Stimulated activated CD4-positive, alpha-beta T cell treated with anti-CD3 and anti-CD28 coated beads, Interleukin-12 subunit alpha, Interleukin-12 subunit beta, amount 100 ng/mL, for 48 hours (primary cell): ENCODE data around the gene KIF19.
"Not testable (repeated sequence)": the region's sequence is repeated elsewhere in the genome, so short reads cannot be mapped to it uniquely, and the experiment has no call there.

Source experiments
- DNase-seq, 3 donors: peaks; one replicate each; pipeline ENCODE4 v3.0.0-alpha.2; 2020; ENCODE audit warnings: low read depth in 2 of 3, low spot score in 1 of 3

KIF19 gene, protein sequence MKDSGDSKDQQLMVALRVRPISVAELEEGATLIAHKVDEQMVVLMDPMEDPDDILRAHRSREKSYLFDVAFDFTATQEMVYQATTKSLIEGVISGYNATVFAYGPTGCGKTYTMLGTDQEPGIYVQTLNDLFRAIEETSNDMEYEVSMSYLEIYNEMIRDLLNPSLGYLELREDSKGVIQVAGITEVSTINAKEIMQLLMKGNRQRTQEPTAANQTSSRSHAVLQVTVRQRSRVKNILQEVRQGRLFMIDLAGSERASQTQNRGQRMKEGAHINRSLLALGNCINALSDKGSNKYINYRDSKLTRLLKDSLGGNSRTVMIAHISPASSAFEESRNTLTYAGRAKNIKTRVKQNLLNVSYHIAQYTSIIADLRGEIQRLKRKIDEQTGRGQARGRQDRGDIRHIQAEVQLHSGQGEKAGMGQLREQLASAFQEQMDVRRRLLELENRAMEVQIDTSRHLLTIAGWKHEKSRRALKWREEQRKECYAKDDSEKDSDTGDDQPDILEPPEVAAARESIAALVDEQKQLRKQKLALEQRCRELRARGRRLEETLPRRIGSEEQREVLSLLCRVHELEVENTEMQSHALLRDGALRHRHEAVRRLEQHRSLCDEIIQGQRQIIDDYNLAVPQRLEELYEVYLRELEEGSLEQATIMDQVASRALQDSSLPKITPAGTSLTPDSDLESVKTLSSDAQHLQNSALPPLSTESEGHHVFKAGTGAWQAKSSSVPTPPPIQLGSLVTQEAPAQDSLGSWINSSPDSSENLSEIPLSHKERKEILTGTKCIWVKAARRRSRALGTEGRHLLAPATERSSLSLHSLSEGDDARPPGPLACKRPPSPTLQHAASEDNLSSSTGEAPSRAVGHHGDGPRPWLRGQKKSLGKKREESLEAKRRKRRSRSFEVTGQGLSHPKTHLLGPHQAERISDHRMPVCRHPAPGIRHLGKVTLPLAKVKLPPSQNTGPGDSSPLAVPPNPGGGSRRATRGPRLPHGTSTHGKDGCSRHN

DNA sequence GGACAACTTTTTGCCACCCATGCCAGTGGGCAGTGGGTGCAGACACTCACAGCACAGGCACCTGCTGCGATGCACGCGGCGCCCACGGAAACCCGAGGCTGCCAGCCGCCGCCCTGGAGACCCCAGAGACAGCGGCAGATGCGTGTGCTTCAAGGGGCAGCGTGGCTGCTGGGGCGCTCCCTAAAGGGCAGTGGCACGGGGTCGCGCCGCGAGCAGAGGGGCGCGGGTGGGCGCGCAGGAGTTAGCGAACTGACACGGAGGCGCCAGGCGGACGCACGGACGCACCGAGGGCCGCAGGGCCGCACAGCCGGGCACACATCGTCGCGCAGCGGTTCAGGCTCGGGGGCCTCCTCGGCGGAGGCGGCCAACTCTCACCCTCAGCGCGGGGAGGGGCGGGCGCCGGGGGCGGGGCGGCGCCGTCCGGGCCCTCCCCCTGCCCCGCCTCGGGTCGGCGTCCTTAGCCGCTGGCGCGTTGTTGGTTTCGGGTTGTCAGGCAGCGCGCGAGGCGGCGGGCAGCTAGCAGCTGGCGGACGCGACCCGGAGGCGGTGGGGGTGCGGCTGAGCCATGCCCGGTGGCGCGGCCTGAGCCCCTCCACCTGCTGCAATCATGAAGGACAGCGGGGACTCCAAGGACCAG lies at the start of gene KIF19:
KIF19 (plus strand) TSS at position 484 of the 637 bp plus-strand sequence; CDS start at position 608, 124 bp downstream.
- peak; percentile 8 to 50 (median 35) for DNase-seq

DNA sequence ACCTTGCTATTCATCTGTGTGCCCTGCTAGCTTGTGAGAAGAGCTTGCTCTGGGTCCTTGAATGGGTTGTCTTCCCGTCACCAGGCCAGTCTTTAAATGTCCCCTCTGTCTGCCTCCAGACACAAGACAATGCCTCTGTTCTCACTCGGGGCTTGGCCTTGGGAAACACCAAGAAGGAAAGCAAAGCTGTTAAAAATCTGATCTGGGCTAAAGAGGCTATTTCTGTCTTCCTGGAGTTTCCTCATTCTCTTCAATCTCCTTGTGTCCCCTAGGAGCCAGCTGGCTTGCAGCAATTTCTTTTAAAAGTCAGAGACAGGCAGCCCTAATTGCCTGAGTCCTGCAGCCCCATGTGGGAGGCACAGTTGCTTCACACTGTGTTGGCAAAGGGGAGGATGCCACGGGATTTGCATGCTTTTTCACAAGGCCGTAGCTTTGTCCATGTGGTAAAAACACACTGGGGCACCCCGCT lies 49.5 kb upstream of the KIF19 start:
- DNase-seq = no peak

DNA sequence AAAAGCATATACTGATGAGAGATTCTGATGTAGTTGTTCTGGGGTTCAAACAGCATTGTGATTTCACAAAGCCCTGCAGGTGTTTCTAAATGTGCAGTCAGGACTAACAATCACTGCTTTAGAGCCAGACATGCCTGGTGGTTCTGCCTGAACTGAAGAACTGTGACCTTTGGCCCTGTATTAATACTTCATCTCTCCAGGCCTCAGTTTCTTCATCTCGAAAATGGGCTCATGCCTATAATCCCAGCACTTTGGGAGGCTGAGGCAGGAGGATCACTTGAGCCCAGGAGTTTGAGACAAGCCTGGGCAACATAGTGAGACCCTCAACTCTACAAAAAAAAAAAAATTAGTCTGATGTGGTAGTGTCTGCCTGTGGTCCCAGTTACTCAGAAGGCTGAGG lies 48.1 kb upstream of the KIF19 start:
- no peak for DNase-seq

DNA sequence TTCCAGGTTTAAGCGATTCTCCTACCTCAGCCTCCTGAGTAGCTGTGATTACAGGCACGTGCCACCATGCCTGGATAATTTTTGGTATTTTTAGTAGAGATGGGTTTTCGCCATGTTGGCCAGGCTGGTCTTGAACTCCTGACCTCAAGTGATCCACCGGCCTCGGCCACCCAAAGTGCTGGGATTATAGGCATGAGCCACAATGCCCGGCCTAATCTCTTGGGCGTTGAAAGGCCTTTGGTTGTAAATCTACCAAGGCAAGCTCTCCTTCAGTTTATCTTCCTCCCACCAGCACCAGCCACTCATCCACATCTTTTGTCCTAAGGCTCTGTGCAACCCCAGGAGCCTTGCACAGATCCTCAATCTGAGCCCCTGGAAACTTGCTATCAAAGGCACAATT lies 46.4 kb upstream of the KIF19 start:
- not testable (repeated sequence) for DNase-seq

DNA sequence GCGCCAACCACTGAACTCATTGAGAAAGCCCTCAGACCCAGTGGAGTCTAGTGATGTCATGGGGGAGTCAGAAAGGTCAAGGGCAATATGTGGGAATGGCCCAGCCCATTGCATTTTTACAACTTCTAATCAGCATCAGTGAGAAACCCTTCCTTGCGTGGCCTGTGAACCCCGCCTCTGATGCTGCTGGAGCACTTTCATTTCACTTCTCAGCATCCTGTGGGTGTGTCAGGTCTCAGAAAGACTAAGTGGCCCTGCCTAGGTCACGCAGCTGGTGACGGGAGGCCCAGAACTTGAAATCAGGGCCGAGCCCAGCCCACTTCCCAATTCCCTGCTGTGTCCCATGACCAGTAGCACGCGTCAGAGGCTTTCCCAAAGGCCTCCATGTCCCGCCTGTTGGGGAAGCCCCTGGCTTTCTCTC lies 45.9 kb upstream of the KIF19 start:
- peak; percentile 40 to 53 (median 50) for DNase-seq

DNA sequence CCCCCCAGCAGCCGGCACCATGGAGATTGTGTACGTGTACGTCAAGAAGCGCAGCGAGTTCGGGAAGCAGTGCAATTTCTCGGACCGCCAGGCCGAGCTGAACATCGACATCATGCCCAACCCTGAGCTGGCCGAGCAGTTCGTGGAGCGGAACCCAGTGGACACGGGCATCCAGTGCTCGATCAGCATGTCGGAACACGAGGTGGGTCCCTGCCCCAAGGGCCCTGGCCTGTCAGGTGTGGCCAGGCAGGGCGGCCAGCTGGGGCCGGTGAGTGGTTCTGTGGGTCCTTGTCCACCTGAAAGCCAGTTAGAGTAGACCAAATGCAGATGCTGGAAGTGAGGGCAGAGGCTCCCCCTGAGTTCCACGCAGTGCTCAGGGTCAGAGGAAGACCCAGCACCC lies 44.2 kb upstream of the KIF19 start:
- DNase-seq = no peak

DNA sequence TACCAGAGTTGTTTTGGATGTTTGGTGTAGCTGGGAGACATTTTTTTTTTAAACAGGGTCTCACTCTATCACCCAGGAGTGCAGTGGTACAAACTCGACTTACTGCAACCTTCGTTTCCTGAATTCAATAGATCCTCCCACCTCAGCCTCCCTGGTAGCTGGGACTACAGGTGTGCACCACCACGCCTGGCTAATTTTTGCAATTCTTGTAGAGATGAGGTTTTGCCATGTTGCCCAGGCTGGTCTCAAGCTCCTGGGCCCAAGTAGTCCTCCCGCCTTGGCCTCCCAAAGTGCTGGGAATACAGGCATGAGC lies 43.8 kb upstream of the KIF19 start:
- DNase-seq = not testable (repeated sequence)

DNA sequence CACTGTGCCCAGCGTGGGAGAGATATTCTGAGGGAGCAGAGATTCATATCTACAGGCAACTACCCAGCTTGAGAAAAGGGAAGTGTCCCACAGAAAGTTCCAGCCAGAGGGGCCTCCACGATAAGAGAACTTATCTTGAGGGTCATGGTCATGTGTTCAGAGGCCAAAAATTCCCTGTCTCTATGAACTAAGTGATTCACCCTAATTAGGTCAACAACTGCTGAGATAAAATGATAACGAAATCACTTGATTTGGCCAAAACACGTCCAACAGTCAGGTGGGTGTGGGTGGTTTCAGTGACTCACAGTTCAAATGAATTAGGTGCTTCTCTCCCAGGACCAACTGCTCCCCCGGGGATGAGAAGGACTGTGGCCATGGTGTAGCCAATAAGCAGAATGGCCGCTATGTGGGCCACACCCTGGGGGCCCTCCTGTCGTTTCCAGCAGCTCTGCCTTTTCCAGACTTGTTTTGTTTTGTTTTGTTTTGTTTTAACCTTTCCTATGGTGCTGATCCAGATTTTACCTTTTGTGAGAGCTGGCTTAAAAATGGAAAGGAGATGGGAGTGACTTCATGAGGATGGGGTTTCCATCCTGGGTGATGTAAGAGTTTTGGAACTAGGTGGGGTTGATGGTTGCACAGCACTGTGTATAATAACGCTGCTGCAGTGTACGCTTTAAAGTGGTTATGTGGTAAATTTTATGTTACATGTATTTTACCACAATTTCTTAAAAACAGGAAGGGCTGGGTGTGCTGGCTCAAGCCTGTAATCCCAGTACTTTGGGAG lies 43.2 kb upstream of the KIF19 start:
- peak; percentile 52 to 60 (median 54) for DNase-seq

DNA sequence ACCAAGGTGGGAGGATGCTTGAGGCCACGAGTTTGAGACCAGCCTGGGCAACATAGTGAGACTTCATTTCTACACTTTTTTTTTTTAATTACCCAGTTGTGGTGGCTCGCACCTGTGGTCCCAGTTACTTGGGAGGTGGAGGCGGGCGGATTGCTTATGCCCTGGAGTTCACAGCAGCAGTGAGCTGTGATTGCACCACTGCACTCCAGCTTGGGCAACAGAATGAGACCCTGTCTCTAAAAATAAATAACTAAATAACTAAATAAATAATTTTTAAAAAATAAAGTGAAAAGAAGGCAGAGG lies 42.7 kb upstream of the KIF19 start:
- peak in 1 of 3 donors; percentile 49 for DNase-seq

DNA sequence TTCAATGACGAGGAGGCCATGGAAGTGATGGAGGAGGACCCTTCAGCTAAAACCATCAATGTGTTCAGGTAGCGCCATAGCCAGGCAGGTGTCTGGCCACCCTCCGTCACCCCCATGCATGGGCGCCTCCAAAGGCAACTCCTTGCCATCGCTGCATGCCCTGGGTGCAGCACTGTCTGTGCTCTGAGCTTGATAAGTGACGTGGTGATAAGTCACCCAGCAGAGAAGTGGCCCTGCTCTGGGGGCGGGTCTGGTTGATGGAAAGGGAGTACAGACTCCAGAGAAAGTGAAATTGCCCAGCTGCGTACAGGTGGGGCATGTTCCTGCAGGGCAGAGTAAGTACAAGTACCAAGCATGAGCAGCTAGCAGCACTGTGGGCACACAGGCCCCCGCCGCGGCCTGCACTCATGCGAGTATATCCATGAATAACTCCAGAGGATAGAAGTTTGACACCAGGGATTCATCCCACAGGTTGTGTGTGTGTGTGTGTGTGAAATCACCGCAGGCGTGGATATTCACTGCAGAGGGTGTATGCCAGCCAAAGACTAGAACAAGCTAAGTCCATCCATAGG lies 38.9 kb upstream of the KIF19 start:
- DNase-seq = no peak

DNA sequence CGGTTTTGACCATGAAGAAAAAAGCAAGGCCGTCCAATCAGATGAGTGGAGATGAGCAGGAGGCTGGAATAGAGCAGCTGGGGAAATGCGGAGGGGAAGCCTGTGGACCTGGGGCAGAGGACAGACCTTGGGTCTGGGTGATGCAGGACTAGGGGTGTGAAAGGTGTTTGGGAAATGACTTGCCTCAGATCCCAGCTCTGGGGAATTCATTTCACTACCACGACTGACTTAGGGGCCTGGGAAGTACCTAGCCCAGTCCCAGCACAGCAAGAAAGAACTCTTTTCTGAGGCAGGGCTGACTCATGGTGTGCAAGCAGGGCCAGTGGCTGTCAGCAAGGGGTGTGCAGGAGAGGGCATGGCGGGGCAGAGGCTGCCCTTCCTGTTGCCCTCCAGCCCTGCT lies 37.2 kb upstream of the KIF19 start:
- peak in 1 of 3 donors; percentile 29 for DNase-seq

DNA sequence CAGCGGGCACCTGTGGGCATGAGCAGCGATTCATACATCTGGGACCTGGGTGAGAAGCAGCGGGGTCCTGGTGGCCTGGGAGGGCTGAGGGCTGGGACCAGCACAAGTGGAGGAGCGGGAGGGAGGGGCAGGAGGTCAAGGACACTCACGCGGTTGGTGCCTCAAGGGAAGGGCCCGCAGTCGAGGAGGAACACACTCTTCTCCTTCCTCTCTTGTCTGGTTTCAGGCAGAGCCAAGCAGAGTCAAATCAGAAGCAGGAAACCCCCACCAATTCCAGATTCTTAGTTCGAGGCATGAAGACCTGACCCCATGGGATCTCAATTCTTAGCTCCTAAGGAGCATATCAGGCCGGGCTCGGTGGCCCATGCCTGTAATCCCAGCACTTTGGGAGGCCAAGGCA lies 36.3 kb upstream of the KIF19 start:
- no peak for DNase-seq

DNA sequence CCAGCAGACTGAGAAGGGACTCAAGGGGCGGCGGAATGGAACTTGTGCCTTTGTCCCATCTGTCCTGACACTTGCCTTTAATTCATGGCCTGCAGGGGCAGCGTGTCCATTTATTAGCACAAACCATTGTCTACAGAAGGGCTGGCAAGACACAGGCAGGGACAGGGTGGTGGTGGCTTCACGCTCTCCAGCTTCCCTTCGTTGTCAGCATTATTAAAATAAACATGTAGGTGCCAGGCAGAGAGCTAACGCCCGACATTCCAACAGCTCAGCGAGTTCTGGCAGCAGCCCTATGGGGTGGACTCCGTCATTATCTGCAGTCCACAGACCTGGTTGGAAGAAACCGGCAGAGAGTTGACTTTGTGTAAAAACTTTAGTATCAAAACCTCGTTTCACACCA lies 35.7 kb upstream of the KIF19 start:
- DNase-seq = no peak

DNA sequence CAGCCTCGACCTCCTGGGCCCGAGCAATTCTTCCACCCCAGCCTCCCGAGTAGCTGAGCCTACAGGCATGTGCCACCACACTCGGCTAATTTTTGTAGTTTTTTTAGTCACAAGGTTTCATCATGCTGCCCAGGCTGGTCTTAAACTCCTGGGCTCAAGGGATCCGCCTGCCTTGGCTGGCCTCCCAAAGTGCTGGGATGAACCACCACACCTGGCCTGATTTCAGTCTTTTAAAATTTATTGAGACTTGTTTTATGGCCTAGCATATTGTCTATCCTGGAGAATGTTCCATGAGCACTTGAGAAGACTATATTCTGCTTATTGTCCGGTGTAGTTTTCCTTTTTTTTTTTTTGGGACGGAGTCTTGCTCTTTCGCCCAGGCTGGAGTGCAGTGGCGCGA lies 33.5 kb upstream of the KIF19 start:
- no peak for DNase-seq

DNA sequence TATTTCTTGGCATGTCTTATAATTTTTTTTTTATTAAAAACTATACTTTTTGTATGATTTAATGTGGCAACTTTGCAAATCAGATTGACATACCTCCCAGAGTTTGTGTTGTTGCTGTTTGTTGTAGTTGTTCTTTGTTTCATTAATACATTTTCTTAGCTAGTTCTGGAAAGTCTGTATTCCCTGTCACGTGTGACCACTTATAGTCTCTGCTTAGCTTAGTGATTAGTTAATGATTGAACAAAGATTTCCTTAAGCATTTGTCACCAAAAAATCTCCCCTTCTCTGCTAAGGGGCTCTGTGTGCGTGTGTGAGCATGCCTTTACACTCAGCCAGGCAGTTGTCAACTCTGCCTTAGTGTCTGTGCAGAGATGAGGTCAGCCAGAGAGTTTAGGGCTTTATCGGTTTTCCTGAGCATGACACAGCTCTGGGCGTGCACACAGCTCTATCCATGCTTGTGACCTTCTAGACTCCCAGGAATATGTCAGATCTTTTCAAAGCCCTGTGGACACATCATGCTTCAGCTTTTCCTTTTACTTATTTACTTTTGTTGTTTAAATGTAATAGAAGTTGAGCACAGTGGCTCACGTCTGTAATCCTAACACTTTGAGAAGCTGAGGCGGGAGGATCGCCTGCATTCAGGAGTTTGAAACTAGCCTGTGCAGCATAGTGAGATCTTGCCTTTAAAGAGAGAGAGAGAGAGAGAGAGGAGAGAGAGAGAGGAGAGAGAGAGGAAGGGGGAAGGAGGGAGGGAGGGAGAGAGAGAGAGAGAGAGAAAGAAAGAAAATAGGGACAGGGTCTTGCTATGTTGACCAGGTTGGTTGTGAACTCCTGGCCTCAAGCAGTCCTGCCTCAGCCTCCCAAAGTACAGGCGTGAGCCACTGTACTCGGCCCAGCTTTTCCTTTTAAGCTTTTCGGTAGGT lies 30.1 kb upstream of the KIF19 start:
- DNase-seq = no peak

DNA sequence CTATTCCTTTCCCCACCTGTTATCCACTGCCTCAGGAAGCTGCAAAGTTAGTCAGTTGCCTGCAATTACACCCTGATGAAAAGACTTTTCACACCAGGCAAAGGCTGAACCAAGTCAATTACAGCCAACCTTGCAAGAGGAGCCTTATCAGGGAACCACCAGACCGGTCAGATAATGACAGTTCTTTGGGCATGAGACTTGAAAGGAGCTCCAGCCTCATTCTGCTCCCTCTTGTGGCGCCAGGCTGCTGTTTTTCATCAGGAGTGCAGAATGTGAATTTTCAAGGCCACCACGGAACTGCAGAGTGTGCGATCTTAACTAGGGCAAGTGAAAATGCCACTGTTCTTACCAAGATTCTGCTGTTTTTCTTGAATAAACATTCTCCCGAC lies 29.5 kb upstream of the KIF19 start:
- DNase-seq = peak in 1 of 3 donors; percentile 25

DNA sequence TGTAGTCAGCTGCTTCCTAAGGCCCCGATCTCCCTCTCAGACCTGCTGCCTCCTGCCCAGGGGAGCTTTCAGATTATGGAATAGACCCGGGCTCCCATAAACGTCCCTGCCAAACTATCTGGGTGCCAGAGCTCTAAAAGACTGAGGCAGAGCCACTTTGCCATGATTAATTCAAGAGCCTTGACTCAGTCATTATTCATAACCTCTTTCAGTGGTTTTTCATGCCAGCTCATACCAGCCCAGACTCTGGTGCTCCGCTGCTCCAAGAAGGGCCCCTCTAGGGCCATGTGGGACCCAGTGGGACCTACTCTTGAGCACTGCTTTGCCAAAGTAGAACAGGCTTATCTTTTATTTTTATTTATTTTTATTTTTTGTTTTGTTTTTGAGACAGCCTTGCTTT lies 28.1 kb upstream of the KIF19 start:
- DNase-seq = peak; percentile 32 to 46 (median 40)

DNA sequence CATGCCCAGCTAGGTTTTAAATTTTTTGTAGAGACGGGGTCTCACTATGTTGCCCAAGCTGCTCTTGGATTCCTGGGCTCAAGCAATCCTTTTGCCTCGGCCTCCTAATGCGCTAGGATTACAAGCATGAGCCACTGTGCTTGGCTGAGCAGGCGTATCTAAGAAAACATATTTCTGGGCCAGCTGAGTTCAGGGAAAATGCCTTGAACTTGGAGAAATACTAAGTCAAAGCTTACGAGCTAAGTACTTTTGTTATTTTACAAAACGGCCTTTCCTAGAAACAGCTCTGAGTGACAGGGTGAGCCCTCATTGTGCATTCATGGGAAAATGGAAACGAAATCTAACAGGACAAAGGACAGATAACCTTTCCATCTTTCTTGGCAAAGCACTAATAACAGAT lies 27.2 kb upstream of the KIF19 start:
- DNase-seq = no peak

DNA sequence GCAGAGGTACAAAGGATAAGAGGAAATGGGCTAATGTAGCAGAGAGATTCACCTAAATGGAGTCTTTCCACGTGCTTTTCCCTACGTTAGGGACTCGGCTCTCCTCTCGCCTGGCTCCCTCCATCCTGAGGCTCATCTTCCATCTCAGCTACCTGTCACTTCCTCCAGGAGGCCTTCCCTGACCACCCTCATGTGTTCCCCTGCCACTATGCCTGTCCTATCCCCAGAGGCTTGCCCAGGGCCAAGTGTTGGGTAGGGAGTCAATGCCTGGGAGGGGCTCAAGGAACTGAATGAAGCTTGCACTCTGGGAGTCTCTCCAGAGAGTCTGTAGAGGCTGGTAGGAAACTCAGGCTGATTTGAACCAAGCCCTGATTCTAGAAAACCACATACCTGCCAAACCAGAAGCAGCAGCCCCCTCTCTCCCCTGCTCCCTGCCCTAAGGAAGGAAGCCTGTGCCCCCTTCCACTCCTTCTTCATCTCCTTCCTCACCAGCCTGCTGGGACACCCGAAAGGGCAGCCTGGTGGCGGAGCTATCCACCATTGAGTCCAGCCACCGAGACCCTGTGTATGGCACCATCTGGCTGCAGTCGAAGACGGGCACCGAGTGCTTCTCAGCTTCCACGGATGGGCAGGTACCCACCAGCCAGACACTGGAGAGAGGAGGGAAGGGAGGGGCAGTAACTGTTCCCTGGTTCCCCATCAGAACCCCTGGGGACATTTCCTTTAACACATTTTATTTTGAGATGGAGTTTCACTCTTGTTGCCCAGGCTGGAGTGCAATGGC lies 26.6 kb upstream of the KIF19 start:
- no peak for DNase-seq
